GM21529 (cell line): ENCODE measurements around the gene ADORA2A.

Experiments used
- ATAC-seq: cut with Tn5 transposase; IDR thresholded peaks from one replicate; pipeline ENCODE4 v1.9.1; 2021; ENCODE audit not compliant: unreplicated experiment

Gene ADORA2A

GRCh38 chr22:24431309-24432034 lies 4.1 kb downstream of the ADORA2A start:
- no peak for ATAC-seq

GRCh38 chr22:24432059-24432853 lies 4.9 kb downstream of the ADORA2A start:
- no peak for ATAC-seq

DNA sequence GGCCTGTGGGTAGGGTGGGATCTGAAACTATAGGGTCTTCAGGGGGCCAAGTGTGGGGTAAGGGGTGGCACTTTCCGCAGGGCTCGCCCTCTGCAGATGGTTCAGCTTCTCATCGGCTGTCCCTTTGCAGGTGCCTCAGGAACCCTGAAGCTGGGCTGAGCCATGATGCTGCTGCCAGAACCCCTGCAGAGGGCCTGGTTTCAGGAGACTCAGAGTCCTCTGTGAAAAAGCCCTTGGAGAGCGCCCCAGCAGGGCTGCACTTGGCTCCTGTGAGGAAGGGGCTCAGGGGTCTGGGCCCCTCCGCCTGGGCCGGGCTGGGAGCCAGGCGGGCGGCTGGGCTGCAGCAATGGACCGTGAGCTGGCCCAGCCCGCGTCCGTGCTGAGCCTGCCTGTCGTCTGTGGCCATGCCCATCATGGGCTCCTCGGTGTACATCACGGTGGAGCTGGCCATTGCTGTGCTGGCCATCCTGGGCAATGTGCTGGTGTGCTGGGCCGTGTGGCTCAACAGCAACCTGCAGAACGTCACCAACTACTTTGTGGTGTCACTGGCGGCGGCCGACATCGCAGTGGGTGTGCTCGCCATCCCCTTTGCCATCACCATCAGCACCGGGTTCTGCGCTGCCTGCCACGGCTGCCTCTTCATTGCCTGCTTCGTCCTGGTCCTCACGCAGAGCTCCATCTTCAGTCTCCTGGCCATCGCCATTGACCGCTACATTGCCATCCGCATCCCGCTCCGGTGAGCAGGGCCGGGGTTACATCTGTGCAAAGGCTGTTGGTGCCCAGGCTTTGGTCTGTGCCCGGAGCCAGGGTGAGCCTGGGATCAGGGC lies 5.8 kb downstream of the ADORA2A start:
- no peak for ATAC-seq

- peak; percentile 67 for ATAC-seq
Observed at GRCh38 chr22:24433828-24434470, 6.5 kb downstream of the ADORA2A start.

- ATAC-seq = peak; percentile 58
Observed at GRCh38 chr22:24434471-24435322, 7.3 kb downstream of the ADORA2A start.

DNA sequence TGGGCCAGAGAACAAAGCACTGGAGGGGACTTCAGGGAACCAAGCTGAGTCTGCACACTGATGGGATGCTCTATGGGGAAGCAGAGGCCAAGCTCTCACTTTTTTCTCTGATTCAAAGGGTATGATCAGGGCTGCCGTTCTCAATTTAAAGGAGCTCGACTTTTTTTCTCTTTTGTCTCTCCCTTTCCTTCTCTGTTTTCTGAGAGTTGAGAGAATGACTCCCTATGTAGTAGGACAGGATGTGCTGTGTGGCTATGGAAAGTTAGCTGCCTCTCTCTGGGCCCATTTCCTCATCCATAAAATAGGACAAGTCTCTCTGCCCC lies 7.9 kb downstream of the ADORA2A start:
- ATAC-seq = no peak

GRCh38 chr22:24435861-24436371 lies 8.5 kb downstream of the ADORA2A start:
- ATAC-seq = no peak

DNA sequence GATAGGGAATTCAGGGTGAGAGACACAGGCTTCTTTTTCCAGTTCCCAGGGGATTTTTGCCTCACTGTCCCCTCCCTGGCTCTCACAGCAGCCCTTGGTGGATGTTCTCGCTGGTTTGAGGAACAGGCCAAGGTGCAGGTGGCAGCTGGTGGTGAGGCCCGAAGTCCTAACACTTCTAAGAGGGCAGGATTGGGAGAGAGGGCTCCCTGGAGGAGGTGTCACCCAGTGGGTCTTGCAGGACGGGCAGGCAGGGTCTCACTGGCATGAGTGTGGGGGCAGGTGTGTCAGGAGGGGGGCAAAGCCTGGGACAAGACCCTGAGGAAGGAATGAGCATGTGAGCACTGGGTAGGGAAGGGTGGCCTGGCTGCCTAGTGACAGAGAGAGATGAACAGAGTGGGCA lies 9.2 kb downstream of the ADORA2A start:
- no peak for ATAC-seq

DNA sequence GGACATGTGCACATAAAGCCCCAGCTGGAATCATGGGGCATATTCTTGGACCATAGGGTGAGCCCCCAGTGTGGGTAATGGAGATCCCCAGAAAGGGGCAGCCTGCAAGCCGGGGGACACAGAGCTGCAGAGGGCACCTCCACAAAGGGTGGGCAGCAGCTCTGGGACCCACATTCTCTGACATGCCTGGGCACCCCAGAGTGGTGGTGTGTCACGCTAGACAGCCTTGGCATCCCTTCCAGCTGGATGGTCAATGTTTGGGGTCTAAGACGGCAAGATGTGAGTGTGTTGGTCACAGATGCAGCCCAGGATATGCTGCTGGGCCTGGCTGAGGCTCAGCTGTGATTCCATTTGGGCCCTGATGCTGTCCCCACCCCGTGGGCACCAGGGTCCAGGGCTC lies 9.7 kb downstream of the ADORA2A start:
- no peak for ATAC-seq

GRCh38 chr22:24437741-24438328 lies 10.4 kb downstream of the ADORA2A start:
- ATAC-seq = peak; percentile 38

DNA sequence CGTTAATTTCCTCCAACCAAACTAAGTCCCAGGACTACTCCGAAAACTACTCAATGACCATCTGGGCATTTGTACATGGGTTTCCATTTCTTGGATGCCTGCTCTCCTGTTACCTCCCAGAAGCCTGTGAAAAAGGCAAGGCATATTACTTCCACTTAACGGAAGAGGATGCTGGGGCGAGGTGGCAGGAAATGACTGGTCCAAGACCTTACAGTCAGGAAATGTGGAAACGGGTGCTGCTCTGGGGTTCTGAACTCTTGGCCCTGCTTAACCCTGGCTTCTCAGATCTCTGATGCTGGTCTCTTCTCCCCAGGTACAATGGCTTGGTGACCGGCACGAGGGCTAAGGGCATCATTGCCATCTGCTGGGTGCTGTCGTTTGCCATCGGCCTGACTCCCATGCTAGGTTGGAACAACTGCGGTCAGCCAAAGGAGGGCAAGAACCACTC lies 12.9 kb downstream of the ADORA2A start:
- ATAC-seq = no peak

DNA sequence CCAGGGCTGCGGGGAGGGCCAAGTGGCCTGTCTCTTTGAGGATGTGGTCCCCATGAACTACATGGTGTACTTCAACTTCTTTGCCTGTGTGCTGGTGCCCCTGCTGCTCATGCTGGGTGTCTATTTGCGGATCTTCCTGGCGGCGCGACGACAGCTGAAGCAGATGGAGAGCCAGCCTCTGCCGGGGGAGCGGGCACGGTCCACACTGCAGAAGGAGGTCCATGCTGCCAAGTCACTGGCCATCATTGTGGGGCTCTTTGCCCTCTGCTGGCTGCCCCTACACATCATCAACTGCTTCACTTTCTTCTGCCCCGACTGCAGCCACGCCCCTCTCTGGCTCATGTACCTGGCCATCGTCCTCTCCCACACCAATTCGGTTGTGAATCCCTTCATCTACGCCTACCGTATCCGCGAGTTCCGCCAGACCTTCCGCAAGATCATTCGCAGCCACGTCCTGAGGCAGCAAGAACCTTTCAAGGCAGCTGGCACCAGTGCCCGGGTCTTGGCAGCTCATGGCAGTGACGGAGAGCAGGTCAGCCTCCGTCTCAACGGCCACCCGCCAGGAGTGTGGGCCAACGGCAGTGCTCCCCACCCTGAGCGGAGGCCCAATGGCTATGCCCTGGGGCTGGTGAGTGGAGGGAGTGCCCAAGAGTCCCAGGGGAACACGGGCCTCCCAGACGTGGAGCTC lies 13.5 kb downstream of the ADORA2A start:
- ATAC-seq = no peak

DNA sequence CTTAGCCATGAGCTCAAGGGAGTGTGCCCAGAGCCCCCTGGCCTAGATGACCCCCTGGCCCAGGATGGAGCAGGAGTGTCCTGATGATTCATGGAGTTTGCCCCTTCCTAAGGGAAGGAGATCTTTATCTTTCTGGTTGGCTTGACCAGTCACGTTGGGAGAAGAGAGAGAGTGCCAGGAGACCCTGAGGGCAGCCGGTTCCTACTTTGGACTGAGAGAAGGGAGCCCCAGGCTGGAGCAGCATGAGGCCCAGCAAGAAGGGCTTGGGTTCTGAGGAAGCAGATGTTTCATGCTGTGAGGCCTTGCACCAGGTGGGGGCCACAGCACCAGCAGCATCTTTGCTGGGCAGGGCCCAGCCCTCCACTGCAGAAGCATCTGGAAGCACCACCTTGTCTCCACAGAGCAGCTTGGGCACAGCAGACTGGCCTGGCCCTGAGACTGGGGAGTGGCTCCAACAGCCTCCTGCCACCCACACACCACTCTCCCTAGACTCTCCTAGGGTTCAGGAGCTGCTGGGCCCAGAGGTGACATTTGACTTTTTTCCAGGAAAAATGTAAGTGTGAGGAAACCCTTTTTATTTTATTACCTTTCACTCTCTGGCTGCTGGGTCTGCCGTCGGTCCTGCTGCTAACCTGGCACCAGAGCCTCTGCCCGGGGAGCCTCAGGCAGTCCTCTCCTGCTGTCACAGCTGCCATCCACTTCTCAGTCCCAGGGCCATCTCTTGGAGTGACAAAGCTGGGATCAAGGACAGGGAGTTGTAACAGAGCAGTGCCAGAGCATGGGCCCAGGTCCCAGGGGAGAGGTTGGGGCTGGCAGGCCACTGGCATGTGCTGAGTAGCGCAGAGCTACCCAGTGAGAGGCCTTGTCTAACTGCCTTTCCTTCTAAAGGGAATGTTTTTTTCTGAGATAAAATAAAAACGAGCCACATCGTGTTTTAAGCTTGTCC lies 14.3 kb downstream of the ADORA2A start:
- ATAC-seq = no peak

DNA sequence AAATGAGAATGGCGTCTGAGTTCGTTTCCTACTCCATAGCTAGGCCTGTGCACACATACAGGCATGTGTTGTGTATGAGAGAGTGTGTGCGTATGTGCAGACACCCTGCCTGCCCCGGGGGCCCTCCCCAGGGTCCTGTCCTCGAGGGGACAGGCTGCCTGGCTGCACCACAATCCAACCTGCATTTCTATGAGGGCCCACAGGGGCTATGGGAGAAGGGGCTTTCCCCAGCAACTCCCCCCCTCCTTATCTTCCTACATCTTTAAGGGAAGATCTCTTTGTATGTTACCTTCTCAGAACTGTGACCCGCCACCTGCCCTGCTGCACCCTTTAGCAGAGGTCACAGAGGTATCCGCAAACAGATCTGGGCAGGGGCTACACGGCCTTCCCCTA lies 14.9 kb downstream of the ADORA2A start:
- no peak for ATAC-seq

- no peak for ATAC-seq
Observed at GRCh38 chr22:24443668-24444067, 16.3 kb downstream of the ADORA2A start.

DNA sequence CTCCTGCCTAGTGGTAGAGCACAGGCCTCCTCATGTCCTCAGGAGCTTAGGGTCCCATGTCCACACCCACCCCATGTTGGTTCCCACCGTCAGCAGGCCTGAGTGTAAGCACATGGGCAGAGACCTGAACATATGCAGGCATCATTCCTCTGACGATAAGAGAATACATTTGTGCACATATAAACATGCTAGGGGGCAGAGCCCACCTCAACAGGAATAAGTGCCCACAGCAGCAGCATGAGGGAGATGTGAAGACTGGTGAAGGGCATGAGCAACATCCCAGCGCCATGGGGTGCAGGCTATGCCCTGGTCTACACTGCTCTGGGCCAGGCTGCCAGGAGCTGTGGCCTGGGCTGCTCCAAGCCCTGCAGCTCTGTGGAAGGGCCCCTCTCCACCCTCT lies 16.9 kb downstream of the ADORA2A start:
- ATAC-seq = no peak

- ATAC-seq = no peak
Observed at GRCh38 chr22:24444729-24445466, 17.5 kb downstream of the ADORA2A start.
